Sigmoid colon (tissue), 4 donors: ENCODE data around the gene F12.

Experiments used
- EP300 ChIP-seq, 4 donors: sonication (generic); formaldehyde crosslinking; IDR thresholded peaks; one replicate each; pipeline ENCODE4 v1.6.1; 2017; ENCODE audit warnings: antibody characterized with exemption in 4 of 4
- POLR2A ChIP-seq, 2 donors: fragments of 450-650 bp; IDR thresholded peaks; one replicate each; pipeline ENCODE4 v1.6.1; 2016; ENCODE audit warnings: antibody characterized with exemption in 2 of 2, mild to moderate bottlenecking in 2 of 2, moderate library complexity in 2 of 2
- POLR2AphosphoS5 ChIP-seq, 4 donors: sonication (generic); formaldehyde crosslinking; IDR thresholded peaks; one replicate each; pipeline ENCODE4 v1.6.1; 2017; ENCODE audit warnings: antibody characterized with exemption in 4 of 4
- TF ChIP-seq, protein P1 (sequence below), 4 experiments: fragments of 450-650 bp in 3 of 4; fragments of 200-600 bp in 1 of 4; IDR thresholded peaks; one replicate each; pipeline ENCODE4 v1.5.1; 2016 to 2019; ENCODE audit warnings: antibody characterized with exemption in 4 of 4, mild to moderate bottlenecking in 3 of 4, moderate library complexity in 2 of 4

DNA sequence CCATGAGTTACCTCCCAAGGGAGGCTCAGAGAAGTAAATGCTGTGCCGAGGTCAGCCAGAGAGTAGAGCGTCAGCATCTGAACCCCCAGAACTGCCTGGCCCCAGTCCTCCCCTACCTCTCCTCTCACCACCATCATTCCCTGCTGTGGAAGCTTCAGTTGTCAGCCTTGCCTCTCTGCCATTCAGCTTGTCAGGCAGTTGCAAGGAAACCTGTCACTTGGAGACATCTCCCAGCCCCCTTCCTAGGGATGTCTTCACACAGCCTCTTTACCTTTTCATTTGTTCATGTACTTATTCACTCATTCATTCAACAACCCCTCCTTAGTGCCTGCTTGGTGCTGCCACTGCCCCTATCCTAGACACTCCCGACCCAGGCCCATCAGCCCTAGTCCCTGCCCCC, 49.5 kb downstream of the F12 start:
- TF ChIP-seq, protein P1, sequence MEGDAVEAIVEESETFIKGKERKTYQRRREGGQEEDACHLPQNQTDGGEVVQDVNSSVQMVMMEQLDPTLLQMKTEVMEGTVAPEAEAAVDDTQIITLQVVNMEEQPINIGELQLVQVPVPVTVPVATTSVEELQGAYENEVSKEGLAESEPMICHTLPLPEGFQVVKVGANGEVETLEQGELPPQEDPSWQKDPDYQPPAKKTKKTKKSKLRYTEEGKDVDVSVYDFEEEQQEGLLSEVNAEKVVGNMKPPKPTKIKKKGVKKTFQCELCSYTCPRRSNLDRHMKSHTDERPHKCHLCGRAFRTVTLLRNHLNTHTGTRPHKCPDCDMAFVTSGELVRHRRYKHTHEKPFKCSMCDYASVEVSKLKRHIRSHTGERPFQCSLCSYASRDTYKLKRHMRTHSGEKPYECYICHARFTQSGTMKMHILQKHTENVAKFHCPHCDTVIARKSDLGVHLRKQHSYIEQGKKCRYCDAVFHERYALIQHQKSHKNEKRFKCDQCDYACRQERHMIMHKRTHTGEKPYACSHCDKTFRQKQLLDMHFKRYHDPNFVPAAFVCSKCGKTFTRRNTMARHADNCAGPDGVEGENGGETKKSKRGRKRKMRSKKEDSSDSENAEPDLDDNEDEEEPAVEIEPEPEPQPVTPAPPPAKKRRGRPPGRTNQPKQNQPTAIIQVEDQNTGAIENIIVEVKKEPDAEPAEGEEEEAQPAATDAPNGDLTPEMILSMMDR (IDR thresholded peaks at IDR 0.05), result no peak
- TF ChIP-seq POLR2AphosphoS5 (IDR thresholded peaks at IDR 0.05) (no peak), POLR2A (IDR thresholded peaks at IDR 0.05) (no peak), EP300 (IDR thresholded peaks at IDR 0.05) (no peak)
